Hepatocyte (in vitro differentiated cells): ENCODE data around the gene TRAF3.

Source experiments
- CTCF ChIP-seq: fragments of 200-600 bp; sonication (generic); IDR thresholded peaks from 2 replicates; pipeline ENCODE4 v1.5.1; 2016; ENCODE audit warnings: antibody characterized with exemption, mild to moderate bottlenecking; ENCODE audit not compliant: poor library complexity
- EZH2 ChIP-seq: fragments of 200-600 bp; sonication (generic); IDR thresholded peaks from 2 replicates; pipeline ENCODE4 v1.6.1; 2016; ENCODE audit warnings: antibody characterized with exemption, mild to moderate bottlenecking, borderline replicate concordance
- EZH2phosphoT487 ChIP-seq: fragments of 200-600 bp; sonication (generic); IDR thresholded peaks from one replicate; pipeline ENCODE4 v1.6.1; 2018; ENCODE audit warnings: antibody characterized with exemption, mild to moderate bottlenecking, low read depth, moderate library complexity; ENCODE audit not compliant: unreplicated experiment, severe bottlenecking

GRCh38 chr14:102913341-102914211 is 136.3 kb downstream of the TRAF3 start:
- no peak for TF ChIP-seq CTCF
- no peak for TF ChIP-seq EZH2
- TF ChIP-seq EZH2phosphoT487, result no peak
